SU-DHL-6 (cell line): ENCODE results near the gene CELSR1.

ENCODE experiments used
- EZH2phosphoT487 ChIP-seq: fragments of 200-600 bp; sonication (generic), shearing (Covaris generic); conservative IDR thresholded peaks from 2 replicates; pipeline ENCODE4 v1.6.1; 2018; ENCODE audit warnings: mild to moderate bottlenecking, antibody characterized with exemption, low read length, moderate library complexity, mixed read lengths
- TF ChIP-seq, protein P1 (sequence below): fragments of 200-600 bp; sonication (generic); IDR thresholded peaks from one replicate; pipeline ENCODE4 v1.5.1; 2017; ENCODE audit warnings: antibody characterized with exemption, mild to moderate bottlenecking, low read length, moderate library complexity; ENCODE audit not compliant: insufficient read depth, poor library complexity, severe bottlenecking

DNA sequence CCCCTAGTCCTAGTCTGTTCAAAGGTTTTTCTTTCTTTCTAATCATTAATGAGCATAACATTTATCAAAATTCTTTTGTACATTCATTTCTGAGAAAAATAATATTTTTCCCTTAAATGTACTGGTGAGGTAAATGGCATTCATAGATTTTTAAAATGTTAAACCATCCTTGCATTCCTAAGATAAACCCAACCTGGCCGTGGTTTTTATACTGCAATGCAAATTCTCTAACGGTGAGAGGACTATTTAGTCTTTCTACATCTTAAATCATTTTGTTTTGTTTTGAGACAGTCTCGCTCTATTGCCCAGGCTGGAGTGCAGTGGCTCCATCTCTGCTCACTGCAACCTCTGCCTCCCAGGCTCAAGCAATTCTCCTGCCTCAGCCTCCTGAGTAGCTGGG, 161.3 kb downstream of the CELSR1 start:
- TF ChIP-seq, protein P1, sequence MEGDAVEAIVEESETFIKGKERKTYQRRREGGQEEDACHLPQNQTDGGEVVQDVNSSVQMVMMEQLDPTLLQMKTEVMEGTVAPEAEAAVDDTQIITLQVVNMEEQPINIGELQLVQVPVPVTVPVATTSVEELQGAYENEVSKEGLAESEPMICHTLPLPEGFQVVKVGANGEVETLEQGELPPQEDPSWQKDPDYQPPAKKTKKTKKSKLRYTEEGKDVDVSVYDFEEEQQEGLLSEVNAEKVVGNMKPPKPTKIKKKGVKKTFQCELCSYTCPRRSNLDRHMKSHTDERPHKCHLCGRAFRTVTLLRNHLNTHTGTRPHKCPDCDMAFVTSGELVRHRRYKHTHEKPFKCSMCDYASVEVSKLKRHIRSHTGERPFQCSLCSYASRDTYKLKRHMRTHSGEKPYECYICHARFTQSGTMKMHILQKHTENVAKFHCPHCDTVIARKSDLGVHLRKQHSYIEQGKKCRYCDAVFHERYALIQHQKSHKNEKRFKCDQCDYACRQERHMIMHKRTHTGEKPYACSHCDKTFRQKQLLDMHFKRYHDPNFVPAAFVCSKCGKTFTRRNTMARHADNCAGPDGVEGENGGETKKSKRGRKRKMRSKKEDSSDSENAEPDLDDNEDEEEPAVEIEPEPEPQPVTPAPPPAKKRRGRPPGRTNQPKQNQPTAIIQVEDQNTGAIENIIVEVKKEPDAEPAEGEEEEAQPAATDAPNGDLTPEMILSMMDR = no peak
- TF ChIP-seq EZH2phosphoT487 = no peak
